Testis (tissue), 2 donors: ENCODE measurements around the gene PRKG1.

ENCODE experiments used
- CTCF ChIP-seq, 3 experiments: fragments of 450-650 bp in 2 of 3; fragments of 200-600 bp in 1 of 3; sonication (generic) in 1 of 3; IDR thresholded peaks; one replicate each; pipeline ENCODE4 v1.5.1; 2016 to 2019; ENCODE audit warnings: antibody characterized with exemption in 3 of 3, mild to moderate bottlenecking in 2 of 3, moderate library complexity in 1 of 3
- POLR2A ChIP-seq: fragments of 450-650 bp; IDR thresholded peaks from one replicate; pipeline ENCODE4 v1.6.1; 2017; ENCODE audit warnings: antibody characterized with exemption, mild to moderate bottlenecking, moderate library complexity

DNA sequence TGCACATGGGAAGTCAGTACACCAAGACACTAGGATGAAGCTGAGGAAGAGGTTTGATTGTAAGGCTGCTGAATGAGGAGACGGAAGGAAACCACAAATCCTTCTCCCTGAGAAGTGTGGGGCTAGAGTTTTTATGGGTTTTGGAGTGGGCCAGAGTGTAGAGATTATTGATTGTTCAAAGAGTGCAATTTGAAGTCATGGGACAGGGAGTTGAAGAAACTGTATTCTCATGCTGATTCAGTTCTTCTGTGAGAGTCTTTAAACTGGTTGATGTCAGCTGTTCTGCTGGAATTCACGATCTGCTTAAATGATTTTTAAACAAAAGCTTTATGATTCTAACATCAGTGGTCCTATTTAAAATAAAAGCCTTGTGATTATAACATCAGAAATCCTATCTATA is 533.9 kb downstream of the PRKG1 start:
- TF ChIP-seq POLR2A (no peak), CTCF (IDR thresholded peaks at IDR 0.05) (no peak)
